HG02852 (cell line): ENCODE data around the gene PKDCC.
A peak's percentile ranks its signal among the peaks of the same experiment; 100 is the strongest.

Experiments
- ATAC-seq: cut with Tn5 transposase; IDR thresholded peaks from one replicate; pipeline ENCODE4 v1.9.1; 2021; ENCODE audit warnings: mild to moderate bottlenecking, moderate library complexity; ENCODE audit not compliant: unreplicated experiment

The PKDCC gene

DNA sequence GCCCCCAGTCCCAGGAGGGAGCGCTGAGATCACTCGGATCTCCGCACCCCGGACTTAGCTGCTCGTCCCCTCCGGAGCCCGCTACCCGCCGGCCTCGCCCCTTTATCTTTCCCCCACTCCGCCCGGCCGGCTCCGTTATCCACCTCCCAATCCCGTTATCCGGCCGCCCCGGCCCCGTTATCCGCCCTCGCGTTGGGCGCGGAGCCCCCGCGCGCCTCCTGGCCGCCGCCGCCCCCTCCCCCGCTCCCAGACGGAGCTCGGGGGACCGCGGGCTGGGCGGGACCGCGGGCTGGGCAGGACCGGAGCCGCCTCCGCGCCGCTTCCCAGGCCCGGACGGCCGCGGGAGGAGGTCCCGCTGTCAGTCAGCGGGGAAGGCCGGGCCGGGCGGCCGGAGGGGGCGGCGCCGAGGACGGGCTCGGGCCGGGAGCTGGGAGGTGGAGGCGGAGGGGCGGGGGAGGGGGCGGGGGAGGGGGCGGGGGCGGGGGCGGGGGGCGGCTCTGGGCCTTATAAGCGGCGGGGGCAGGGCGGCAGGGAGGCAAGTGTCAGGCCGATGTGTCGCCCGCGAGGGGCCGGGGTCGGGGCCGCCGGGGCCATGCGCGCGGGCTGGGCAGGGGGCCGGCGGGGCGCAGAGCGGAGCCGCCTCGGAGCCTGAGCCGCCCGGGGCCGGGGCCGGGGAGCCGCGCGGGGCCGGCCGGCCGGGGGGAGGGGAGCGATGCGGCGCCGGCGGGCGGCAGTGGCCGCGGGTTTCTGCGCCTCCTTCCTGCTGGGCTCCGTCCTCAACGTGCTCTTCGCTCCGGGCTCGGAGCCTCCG is at the start of gene PKDCC:
TSS of gene PKDCC (plus strand) at position 534 of the 811 bp plus-strand sequence. CDS start at position 713, 179 bp downstream.
- ATAC-seq: peak; percentile 66

GRCh38 chr2:41998186-41999127 is 49.4 kb upstream of the PKDCC start:
- ATAC-seq: no peak

GRCh38 chr2:41999128-41999480 is 48.7 kb upstream of the PKDCC start:
- no peak for ATAC-seq

- ATAC-seq: no peak
These were observed 48.1 kb upstream of the PKDCC start for GRCh38 chr2:41999592-42000281.

- no peak for ATAC-seq
These were observed 46.1 kb upstream of the PKDCC start for GRCh38 chr2:42001711-42002201.

- no peak for ATAC-seq
These were observed 40.3 kb upstream of the PKDCC start for GRCh38 chr2:42007551-42007950.

DNA sequence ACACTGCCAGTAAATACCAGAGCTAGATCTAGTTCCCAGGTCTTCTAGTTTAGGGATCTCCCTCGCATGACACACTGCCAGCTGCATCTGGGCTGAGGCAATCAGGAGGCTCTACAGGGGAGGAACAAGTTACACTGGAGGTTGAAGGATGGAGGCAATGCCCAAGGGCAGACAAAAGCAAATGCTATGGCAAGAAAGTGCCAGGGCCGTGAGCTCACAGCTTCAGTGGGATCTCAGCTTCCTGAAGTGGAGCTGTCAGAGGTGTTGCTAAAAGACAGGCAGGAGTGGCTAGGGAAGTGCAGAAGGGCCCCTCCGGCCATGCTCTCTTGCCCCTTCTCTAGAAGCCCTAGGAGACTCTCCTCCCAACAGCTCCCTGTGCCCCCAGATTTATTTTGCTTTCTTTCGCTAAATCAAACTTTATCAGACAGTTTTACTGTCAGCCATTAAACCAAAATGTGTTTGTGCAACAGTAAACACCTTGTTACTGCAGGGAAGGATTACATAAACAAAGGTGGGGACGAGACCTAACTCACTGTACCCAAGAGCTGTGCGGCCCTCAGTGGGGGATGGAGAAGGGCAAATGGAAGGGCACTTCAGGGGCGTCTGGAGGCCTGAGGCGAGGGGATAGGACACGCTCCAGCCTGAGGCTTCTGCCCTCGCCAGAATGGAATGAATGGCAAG is 39.4 kb upstream of the PKDCC start:
- ATAC-seq: no peak

GRCh38 chr2:42009657-42010580 is 37.9 kb upstream of the PKDCC start:
- ATAC-seq: peak; percentile 77

DNA sequence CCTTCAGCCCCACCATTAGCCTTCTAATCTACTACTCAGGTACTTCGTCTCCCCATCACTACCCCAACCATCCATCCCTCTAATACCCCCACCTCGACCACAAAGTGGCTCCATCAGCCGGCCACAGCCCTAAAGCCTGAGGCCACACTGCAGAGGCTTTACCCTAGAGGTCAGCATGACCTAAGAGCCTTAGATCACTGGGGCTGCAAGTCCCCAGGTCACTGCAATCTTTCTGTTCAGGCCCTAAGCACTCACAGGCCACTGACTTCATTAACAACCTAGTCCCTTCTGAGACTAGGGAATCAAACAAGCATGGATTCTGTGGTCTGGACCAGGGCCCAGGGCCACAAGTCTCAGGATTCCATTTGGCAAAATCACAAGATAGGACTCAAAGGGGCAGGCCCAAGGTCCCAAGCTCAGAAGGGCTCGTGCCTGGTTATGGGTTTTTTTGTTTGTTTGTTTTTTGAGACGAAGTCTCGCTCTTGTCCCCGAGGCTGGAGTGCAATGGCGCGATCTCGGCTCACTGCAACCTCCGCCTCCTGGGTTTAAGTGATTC is 37.0 kb upstream of the PKDCC start:
- ATAC-seq: no peak

- ATAC-seq: no peak
These were observed 35.7 kb upstream of the PKDCC start for GRCh38 chr2:42012137-42012536.

DNA sequence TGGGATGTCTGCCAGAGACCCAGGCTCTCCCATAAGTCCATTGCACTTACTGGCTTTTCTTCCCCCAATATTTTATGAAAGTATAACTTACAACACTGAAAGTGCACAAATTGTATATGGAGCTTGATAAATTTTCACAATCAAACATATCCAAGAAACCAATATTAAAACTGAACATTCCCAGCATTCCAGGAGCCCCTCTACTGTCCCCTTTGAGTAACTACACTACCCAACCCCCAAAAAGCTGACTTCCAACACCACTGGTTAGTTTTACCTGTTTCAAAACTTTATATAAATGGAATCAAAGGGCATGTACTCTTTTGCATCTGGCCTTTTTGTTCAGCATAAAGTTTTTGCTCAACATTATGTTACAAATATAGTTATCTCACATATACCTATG is 35.2 kb upstream of the PKDCC start:
- ATAC-seq: no peak

- ATAC-seq: no peak
These were observed 34.4 kb upstream of the PKDCC start for GRCh38 chr2:42013409-42013808.

- ATAC-seq: no peak
These were observed 26.4 kb upstream of the PKDCC start for GRCh38 chr2:42021464-42021863.

DNA sequence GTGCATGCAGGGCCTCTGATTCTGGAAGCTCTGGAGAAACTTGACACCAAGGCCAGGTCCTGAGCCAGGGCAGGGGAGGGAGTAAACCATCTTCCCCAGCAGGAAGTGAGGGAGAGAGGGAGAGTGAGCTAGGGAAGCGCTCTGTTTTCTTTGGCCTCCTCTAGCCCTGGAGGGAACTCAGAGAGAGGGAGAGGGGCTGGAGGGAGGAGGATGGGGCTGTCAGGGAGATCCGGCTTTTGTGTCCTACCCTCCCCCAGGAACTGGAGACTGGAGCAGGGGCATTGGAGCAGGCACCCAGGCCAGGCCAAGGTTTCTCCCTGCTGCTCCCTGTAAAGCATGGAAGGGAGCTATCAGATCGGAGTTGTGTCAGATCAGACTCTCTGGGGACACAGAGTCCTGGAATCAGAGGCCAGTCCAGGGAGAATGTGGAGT is 22.7 kb upstream of the PKDCC start:
- no peak for ATAC-seq

- ATAC-seq: no peak
These were observed 21.5 kb upstream of the PKDCC start for GRCh38 chr2:42026272-42026671.

- peak; percentile 78 for ATAC-seq
These were observed 19.2 kb upstream of the PKDCC start for GRCh38 chr2:42028571-42029148.

DNA sequence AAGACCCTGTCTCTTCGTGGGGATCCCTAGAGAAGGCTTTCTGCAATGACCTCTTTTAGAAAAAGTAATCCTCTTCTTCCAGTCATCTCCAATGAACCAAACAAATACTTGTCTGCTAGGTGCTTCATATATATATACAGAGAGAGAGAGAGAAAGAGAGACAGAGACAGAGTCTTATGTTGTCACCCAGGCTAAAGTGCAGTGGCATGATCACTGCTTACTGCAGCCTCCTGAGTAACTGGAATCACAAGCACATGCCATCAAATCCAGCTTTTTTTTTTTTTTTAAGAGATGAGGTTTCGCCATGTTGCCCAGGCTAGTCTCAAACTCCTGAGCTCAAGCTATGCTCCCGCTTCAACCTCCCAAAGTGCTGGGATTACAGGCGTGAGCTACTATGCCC is 18.6 kb upstream of the PKDCC start:
- ATAC-seq: peak; percentile 13

DNA sequence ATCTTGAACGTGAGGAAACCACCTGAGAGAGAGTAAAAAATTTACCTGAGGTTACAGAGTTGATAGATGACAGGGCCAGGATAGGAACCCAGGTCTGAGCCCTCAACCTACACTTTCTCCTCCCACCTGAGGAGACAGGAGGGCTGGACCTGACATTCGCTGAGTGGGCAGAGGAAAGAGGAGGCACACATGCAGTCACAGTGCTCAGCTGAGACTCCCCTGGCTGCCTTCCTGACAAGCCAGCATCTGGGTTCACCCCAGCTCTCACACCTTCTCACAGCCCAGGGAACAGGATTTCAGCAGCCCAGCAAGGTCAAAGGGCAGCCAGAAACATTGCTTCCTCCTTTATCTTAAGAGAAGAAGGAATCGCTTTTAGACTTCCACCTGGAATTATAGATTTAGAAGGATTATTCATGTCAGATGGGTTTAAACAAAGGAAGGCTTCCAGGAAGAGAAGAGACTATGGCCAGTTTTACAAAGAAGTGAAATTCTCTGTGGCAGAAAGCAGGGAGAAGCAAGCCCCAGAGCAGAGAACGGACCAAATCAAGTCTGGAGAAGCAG is 18.1 kb upstream of the PKDCC start:
- ATAC-seq: peak; percentile 30
